Activated T-cell treated with anti-CD3 and anti-CD28 coated beads, Interleukin-2, amount 50 U/mL, for 4 hours (primary cell): ENCODE data around the gene BLNK. TPM values are rescaled to one million over a fixed set of nuclear protein-coding genes. Genes with fewer than 3 reads are reported as not detected.

ENCODE experiments used
- ATAC-seq, 2 donors: fragments of 200-7000 bp; cut with Tn5 transposase; one replicate each; pipeline ENCODE4 v1.10.0; 2021
- DNase-seq: peaks from one replicate; pipeline ENCODE4 v3.0.0-alpha.2; 2020
- H3K27me3 Mint-ChIP-seq: one replicate; pipeline ENCODE4 v1.8.0; 2021; ENCODE audit warnings: low read depth, mixed read lengths
- H3K36me3 Mint-ChIP-seq: one replicate; pipeline ENCODE4 v1.8.0; 2022; ENCODE audit warnings: mixed read lengths; ENCODE audit not compliant: insufficient read depth
- H3K4me1 Mint-ChIP-seq: one replicate; pipeline ENCODE4 v1.8.0; 2021; ENCODE audit warnings: low read depth, mixed read lengths
- H3K4me3 Mint-ChIP-seq: one replicate; pipeline ENCODE4 v1.8.0; 2021; ENCODE audit warnings: mild to moderate bottlenecking, moderate library complexity, mixed read lengths
- H3K9me3 Mint-ChIP-seq: one replicate; pipeline ENCODE4 v1.8.0; 2021; ENCODE audit warnings: mixed read lengths
- total RNA-seq, 3 donors: library from RNA; stranded (reverse); gene quantifications; one replicate each; pipeline ENCODE4 v1.2.1, GENCODE V29; 2021

Gene BLNK
- total RNA-seq, 3 donors from 2014 or later: 0.13 to 0.95 TPM; not detected in 1

- H3K9me3 Mint-ChIP-seq: no peaks in the 10 kb centered on the region
- H3K36me3 Mint-ChIP-seq: no peaks in the 10 kb centered on the region
- DNase-seq: no peak
- H3K4me1 Mint-ChIP-seq: peaks cover 2% of the 10 kb centered on the region
- no peak for ATAC-seq
- H3K27me3 Mint-ChIP-seq: peaks cover 3% of the 10 kb centered on the region
- H3K4me3 Mint-ChIP-seq: no peak overlapping the region
Measured at GRCh38 chr10:96235326-96236089, 35.9 kb downstream of the BLNK start.

- ATAC-seq (no peak), DNase-seq (no peak)
- no peaks in the 10 kb centered on the region for H3K9me3 Mint-ChIP-seq
- H3K4me3 Mint-ChIP-seq: no peak overlapping the region
- peaks cover 3% of the 10 kb centered on the region for H3K27me3 Mint-ChIP-seq
- no peaks in the 10 kb centered on the region for H3K36me3 Mint-ChIP-seq
- no peaks in the 10 kb centered on the region for H3K4me1 Mint-ChIP-seq
Measured at GRCh38 chr10:96233959-96234358, 37.4 kb downstream of the BLNK start.

- DNase-seq (no peak), ATAC-seq (no peak)
- H3K4me1 Mint-ChIP-seq: no peaks in the 10 kb centered on the region
- H3K4me3 Mint-ChIP-seq: no peak overlapping the region
- H3K27me3 Mint-ChIP-seq: peaks cover under 1% of the 10 kb centered on the region
- H3K9me3 Mint-ChIP-seq: no peaks in the 10 kb centered on the region
- no peaks in the 10 kb centered on the region for H3K36me3 Mint-ChIP-seq
Measured at GRCh38 chr10:96230527-96230926, 40.8 kb downstream of the BLNK start.

GRCh38 chr10:96229568-96230030, 41.8 kb downstream of the BLNK start:
- Mint-ChIP-seq H3K27me3 (no peaks in the 10 kb centered on the region), H3K36me3 (no peaks in the 10 kb centered on the region), H3K9me3 (no peaks in the 10 kb centered on the region), H3K4me3 (no peak overlapping the region), H3K4me1 (no peaks in the 10 kb centered on the region)
- DNase-seq (peak; percentile 60), ATAC-seq (peak; percentile 61 to 88)

GRCh38 chr10:96228408-96228994, 42.9 kb downstream of the BLNK start:
- Mint-ChIP-seq H3K27me3 (no peaks in the 10 kb centered on the region), H3K9me3 (no peaks in the 10 kb centered on the region), H3K4me1 (no peaks in the 10 kb centered on the region), H3K4me3 (no peak overlapping the region), H3K36me3 (no peaks in the 10 kb centered on the region)
- DNase-seq: no peak
- ATAC-seq: no peak

- no peaks in the 10 kb centered on the region for H3K27me3 Mint-ChIP-seq
- ATAC-seq: no peak
- H3K36me3 Mint-ChIP-seq: no peaks in the 10 kb centered on the region
- H3K4me3 Mint-ChIP-seq: no peak overlapping the region
- no peaks in the 10 kb centered on the region for H3K9me3 Mint-ChIP-seq
- DNase-seq: no peak
- H3K4me1 Mint-ChIP-seq: no peaks in the 10 kb centered on the region
Measured at GRCh38 chr10:96227206-96227605, 44.2 kb downstream of the BLNK start.

GRCh38 chr10:96225119-96225518, 46.2 kb downstream of the BLNK start:
- DNase-seq: no peak
- H3K36me3 Mint-ChIP-seq: no peaks in the 10 kb centered on the region

GRCh38 chr10:96222908-96223307, 48.5 kb downstream of the BLNK start:
- DNase-seq (no peak), ATAC-seq (no peak)
- Mint-ChIP-seq H3K4me3 (no peak overlapping the region), H3K27me3 (peaks cover 9% of the 10 kb centered on the region), H3K9me3 (no peaks in the 10 kb centered on the region), H3K4me1 (no peaks in the 10 kb centered on the region), H3K36me3 (no peaks in the 10 kb centered on the region)

More at GRCh38 chr10:96225119-96225518, 46.2 kb downstream of the BLNK start:
- no peak overlapping the region for H3K4me3 Mint-ChIP-seq
- no peaks in the 10 kb centered on the region for H3K9me3 Mint-ChIP-seq
- peaks cover under 1% of the 10 kb centered on the region for H3K27me3 Mint-ChIP-seq
- H3K4me1 Mint-ChIP-seq: no peaks in the 10 kb centered on the region
- no peak for ATAC-seq

- no peaks in the 10 kb centered on the region for H3K36me3 Mint-ChIP-seq
- H3K4me3 Mint-ChIP-seq: no peak overlapping the region
- no peaks in the 10 kb centered on the region for H3K9me3 Mint-ChIP-seq
- H3K27me3 Mint-ChIP-seq: peaks cover 10% of the 10 kb centered on the region
- ATAC-seq: no peak
- H3K4me1 Mint-ChIP-seq: no peaks in the 10 kb centered on the region
- no peak for DNase-seq
Measured at GRCh38 chr10:96222441-96222840, 48.9 kb downstream of the BLNK start.

GRCh38 chr10:96218826-96219225, 52.5 kb downstream of the BLNK start:
- H3K4me3 Mint-ChIP-seq: no peak overlapping the region
- no peaks in the 10 kb centered on the region for H3K4me1 Mint-ChIP-seq
- no peaks in the 10 kb centered on the region for H3K9me3 Mint-ChIP-seq
- no peaks in the 10 kb centered on the region for H3K36me3 Mint-ChIP-seq
- ATAC-seq (no peak), DNase-seq (no peak)
- H3K27me3 Mint-ChIP-seq: peaks cover 21% of the 10 kb centered on the region

GRCh38 chr10:96217711-96218110, 53.7 kb downstream of the BLNK start:
- Mint-ChIP-seq H3K36me3 (no peaks in the 10 kb centered on the region), H3K4me3 (no peak overlapping the region), H3K4me1 (no peaks in the 10 kb centered on the region), H3K27me3 (peaks cover 21% of the 10 kb centered on the region), H3K9me3 (no peaks in the 10 kb centered on the region)
- DNase-seq (no peak), ATAC-seq (no peak)

- Mint-ChIP-seq H3K4me1 (no peaks in the 10 kb centered on the region), H3K9me3 (no peaks in the 10 kb centered on the region), H3K27me3 (peaks cover 21% of the 10 kb centered on the region), H3K4me3 (no peak overlapping the region), H3K36me3 (no peaks in the 10 kb centered on the region)
- DNase-seq (no peak), ATAC-seq (no peak)
Measured at GRCh38 chr10:96216775-96217174, 54.6 kb downstream of the BLNK start.

GRCh38 chr10:96212911-96213310, 58.5 kb downstream of the BLNK start:
- Mint-ChIP-seq H3K4me1 (no peaks in the 10 kb centered on the region), H3K36me3 (peaks cover under 1% of the 10 kb centered on the region), H3K9me3 (no peaks in the 10 kb centered on the region), H3K27me3 (peaks cover 14% of the 10 kb centered on the region), H3K4me3 (no peak overlapping the region)
- ATAC-seq: no peak
- no peak for DNase-seq

GRCh38 chr10:96211764-96212163, 59.6 kb downstream of the BLNK start:
- no peak overlapping the region for H3K4me3 Mint-ChIP-seq
- DNase-seq: no peak
- peaks cover 9% of the 10 kb centered on the region for H3K27me3 Mint-ChIP-seq
- ATAC-seq: no peak
- peaks cover 4% of the 10 kb centered on the region for H3K36me3 Mint-ChIP-seq
- H3K4me1 Mint-ChIP-seq: no peaks in the 10 kb centered on the region
- no peaks in the 10 kb centered on the region for H3K9me3 Mint-ChIP-seq

- Mint-ChIP-seq H3K4me3 (no peak overlapping the region), H3K4me1 (no peaks in the 10 kb centered on the region), H3K27me3 (peaks cover 2% of the 10 kb centered on the region), H3K36me3 (peaks cover 4% of the 10 kb centered on the region), H3K9me3 (no peaks in the 10 kb centered on the region)
- no peak for ATAC-seq
- no peak for DNase-seq
Measured at GRCh38 chr10:96208946-96209345, 62.4 kb downstream of the BLNK start.
